Fibroblast of lung (primary cell): Measurements from ENCODE around the gene SEC22A. TPM values are rescaled to one million over a fixed set of nuclear protein-coding genes. Genes with fewer than 3 reads are reported as not detected.
A peak's percentile ranks its signal among the peaks of the same experiment; 100 is the strongest.

Source experiments
- DNase-seq, 2 donors: peaks; one replicate each; pipeline versions ENCODE4 v3.0.0 to v3.0.0-alpha.2; 2010; ENCODE audit warnings: low read depth in 2 of 2
- H2AFZ ChIP-seq: 2 replicates; pipeline ENCODE4 v1.5.1; 2012; ENCODE audit warnings: low read length, control low read depth, inconsistent platforms
- H3K27ac ChIP-seq: 2 replicates; pipeline ENCODE4 v1.5.1; 2011; ENCODE audit warnings: low read length, control low read depth; ENCODE audit not compliant: insufficient read depth
- H3K27me3 ChIP-seq: 2 replicates; pipeline ENCODE4 v1.5.1; 2011; ENCODE audit warnings: mild to moderate bottlenecking, low read length; ENCODE audit not compliant: control insufficient read depth, insufficient read depth
- H3K36me3 ChIP-seq: 2 replicates; pipeline ENCODE4 v1.5.1; 2011; ENCODE audit warnings: low read length; ENCODE audit not compliant: control insufficient read depth, insufficient read depth
- H3K4me1 ChIP-seq: 2 replicates; pipeline ENCODE4 v1.5.1; 2011; ENCODE audit warnings: low read length; ENCODE audit not compliant: control insufficient read depth, insufficient read depth; ENCODE audit errors: extremely low read depth
- H3K4me2 ChIP-seq: 2 replicates; pipeline ENCODE4 v1.5.1; 2011; ENCODE audit warnings: low read length, control low read depth; ENCODE audit not compliant: insufficient read depth; ENCODE audit errors: extremely low read depth
- H3K4me3 ChIP-seq, 4 experiments: fragments of 200-600 bp in 1 of 4; sonication (generic) in 1 of 4; replicated peaks in 1 of 4; 2 replicates each; pipeline ENCODE4 v1.5.1; 2011 to 2016; ENCODE audit warnings: low read length in 4 of 4, low read depth in 3 of 4, mild to moderate bottlenecking in 3 of 4, control low read depth in 2 of 4, inconsistent platforms in 1 of 4, mixed read lengths in 1 of 4; ENCODE audit not compliant: insufficient read depth in 1 of 4; ENCODE audit errors: control extremely low read depth in 1 of 4
- H3K79me2 ChIP-seq: 2 replicates; pipeline ENCODE4 v1.5.1; 2012; ENCODE audit warnings: mild to moderate bottlenecking, low read length, inconsistent platforms; ENCODE audit not compliant: control insufficient read depth, insufficient read depth
- H3K9ac ChIP-seq: 2 replicates; pipeline ENCODE4 v1.5.1; 2011; ENCODE audit warnings: mild to moderate bottlenecking, low read length, control low read depth; ENCODE audit not compliant: insufficient read depth
- H3K9me3 ChIP-seq: 2 replicates; pipeline ENCODE4 v1.5.1; 2012; ENCODE audit warnings: low read depth, low read length; ENCODE audit not compliant: control insufficient read depth, insufficient read depth
- H4K20me1 ChIP-seq: 2 replicates; pipeline ENCODE4 v1.5.1; 2011; ENCODE audit warnings: low read length; ENCODE audit not compliant: control insufficient read depth, insufficient read depth; ENCODE audit errors: extremely low read depth
- EZH2 ChIP-seq: IDR thresholded peaks from 2 replicates; pipeline ENCODE4 v1.5.1; 2012; ENCODE audit warnings: low read length, control low read depth, mild to moderate bottlenecking; ENCODE audit errors: missing control alignments
- polyA plus RNA-seq, 2 donors: library from polyadenylated mRNA; depleted of rRNA in 1 of 2; stranded (reverse) in 1 of 2; unstranded in 1 of 2; fragments of >200 nt; gene quantifications; 2 replicates each; pipeline ENCODE4 v1.2.1, GENCODE V29; 2011 to 2012; ENCODE audit warnings: missing spikeins in 1 of 2
- total RNA-seq: library from RNA; depleted of rRNA; stranded (reverse); fragments of >200 nt; gene quantifications from 2 replicates; pipeline ENCODE4 v1.2.1, GENCODE V29; 2014
- TF ChIP-seq, protein P1 (sequence below), 2 donors: IDR thresholded peaks in 1 of 2; conservative IDR thresholded peaks in 1 of 2; 1 replicate in 1 of 2; 2 replicates in 1 of 2; pipeline ENCODE4 v1.5.1; 2011 to 2012; ENCODE audit warnings: low read length in 2 of 2, control low read depth in 1 of 2, inconsistent platforms in 1 of 2, low read depth in 1 of 2, mild to moderate bottlenecking in 1 of 2

Gene SEC22A
- total and polyA plus RNA-seq, 2 donors (not counting 1 experiment from before 2014, with no cell fraction given), result 45.4 to 52.7 TPM

DNA sequence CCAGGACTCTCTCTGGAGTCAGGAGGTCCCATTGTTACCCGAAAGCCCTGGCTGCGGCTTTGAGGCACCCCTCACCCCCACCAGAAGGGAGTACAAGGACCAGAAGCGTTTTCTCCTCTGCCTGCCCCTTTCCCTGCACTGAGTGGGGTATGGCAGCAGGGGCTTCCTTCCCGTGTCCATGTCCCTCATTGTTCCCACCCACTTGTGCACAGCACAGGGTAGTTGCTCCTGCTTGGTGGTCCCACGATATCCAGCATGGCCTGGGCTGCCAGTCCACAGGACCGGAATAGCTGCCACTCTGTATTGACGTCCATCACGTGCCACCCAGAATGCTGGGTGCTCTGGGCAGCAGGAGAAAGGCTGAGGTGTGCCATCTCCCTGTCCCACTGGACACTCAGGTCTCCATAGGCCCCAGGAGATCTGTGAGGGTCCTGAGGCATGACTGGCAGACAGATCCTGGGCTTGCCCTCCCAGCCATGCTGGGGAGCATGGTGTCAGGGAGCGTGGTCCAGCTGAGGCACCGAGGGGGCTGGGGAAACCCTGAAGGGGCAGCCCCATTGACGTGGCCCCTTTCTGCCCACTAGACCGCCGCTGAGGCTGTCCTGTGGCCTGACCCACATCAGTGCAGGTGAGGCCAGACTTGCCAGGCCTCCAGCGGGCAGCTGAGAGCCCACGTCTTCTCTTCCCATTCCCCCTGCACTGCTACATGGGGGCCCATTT, 45.3 kb upstream of the SEC22A start:
- TF ChIP-seq EZH2, result no peak
- TF ChIP-seq, protein P1, sequence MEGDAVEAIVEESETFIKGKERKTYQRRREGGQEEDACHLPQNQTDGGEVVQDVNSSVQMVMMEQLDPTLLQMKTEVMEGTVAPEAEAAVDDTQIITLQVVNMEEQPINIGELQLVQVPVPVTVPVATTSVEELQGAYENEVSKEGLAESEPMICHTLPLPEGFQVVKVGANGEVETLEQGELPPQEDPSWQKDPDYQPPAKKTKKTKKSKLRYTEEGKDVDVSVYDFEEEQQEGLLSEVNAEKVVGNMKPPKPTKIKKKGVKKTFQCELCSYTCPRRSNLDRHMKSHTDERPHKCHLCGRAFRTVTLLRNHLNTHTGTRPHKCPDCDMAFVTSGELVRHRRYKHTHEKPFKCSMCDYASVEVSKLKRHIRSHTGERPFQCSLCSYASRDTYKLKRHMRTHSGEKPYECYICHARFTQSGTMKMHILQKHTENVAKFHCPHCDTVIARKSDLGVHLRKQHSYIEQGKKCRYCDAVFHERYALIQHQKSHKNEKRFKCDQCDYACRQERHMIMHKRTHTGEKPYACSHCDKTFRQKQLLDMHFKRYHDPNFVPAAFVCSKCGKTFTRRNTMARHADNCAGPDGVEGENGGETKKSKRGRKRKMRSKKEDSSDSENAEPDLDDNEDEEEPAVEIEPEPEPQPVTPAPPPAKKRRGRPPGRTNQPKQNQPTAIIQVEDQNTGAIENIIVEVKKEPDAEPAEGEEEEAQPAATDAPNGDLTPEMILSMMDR (conservative IDR thresholded peaks at IDR 0.05 in 1 of 2, IDR thresholded peaks at IDR 0.05 in 1 of 2; ENCODE audit: low read depth in 1 of 2, low read length in 2 of 2), result no peak
- Histone ChIP-seq H3K9me3 (no peaks in the 10 kb centered on the region), H4K20me1 (peaks cover 1% of the 10 kb centered on the region), H3K79me2 (no peaks in the 10 kb centered on the region), H3K4me2 (no peak overlapping the region), H3K36me3 (peaks cover 21% of the 10 kb centered on the region), H3K27ac (no peak overlapping the region), H3K4me1 (no peaks in the 10 kb centered on the region), H3K27me3 (no peaks in the 10 kb centered on the region), H3K9ac (no peak overlapping the region), H2AFZ (no peak overlapping the region), H3K4me3 (no peak overlapping the region)
- no peak for DNase-seq

DNA sequence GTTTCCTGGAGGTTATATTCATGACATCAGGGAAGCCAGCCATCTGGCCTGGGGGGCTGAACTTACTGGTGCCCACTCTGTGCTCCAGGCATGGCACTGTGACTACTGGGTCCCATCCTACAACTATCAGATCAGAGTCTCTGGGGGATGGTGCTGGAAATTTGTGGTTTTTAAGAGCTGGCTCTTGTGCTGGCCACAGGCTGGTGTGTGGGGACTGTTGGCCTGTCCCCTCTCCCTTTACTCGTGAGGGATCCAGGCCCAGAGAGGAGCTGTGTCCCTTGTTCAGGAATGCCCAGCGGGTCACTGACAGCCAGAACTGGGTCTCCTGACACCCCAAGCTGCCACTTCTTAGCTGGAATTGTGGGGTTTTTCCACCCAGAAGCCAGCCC, 44.5 kb upstream of the SEC22A start:
- H2AFZ ChIP-seq, result no peak overlapping the region
- H3K4me3 ChIP-seq, result no peak overlapping the region
- H3K36me3 ChIP-seq, result peaks cover 21% of the 10 kb centered on the region
- TF ChIP-seq EZH2, result no peak
- TF ChIP-seq, protein P1 (conservative IDR thresholded peaks at IDR 0.05 in 1 of 2, IDR thresholded peaks at IDR 0.05 in 1 of 2; ENCODE audit: low read depth in 1 of 2, low read length in 2 of 2), result no peak
- H3K4me2 ChIP-seq, result no peak overlapping the region
- no peak overlapping the region for H3K9ac ChIP-seq
- H3K79me2 ChIP-seq, result no peaks in the 10 kb centered on the region
- H3K27me3 ChIP-seq, result no peaks in the 10 kb centered on the region
- no peaks in the 10 kb centered on the region for H3K4me1 ChIP-seq
- no peak for DNase-seq
- no peaks in the 10 kb centered on the region for H3K9me3 ChIP-seq
- no peak overlapping the region for H3K27ac ChIP-seq
- peaks cover 1% of the 10 kb centered on the region for H4K20me1 ChIP-seq

DNA sequence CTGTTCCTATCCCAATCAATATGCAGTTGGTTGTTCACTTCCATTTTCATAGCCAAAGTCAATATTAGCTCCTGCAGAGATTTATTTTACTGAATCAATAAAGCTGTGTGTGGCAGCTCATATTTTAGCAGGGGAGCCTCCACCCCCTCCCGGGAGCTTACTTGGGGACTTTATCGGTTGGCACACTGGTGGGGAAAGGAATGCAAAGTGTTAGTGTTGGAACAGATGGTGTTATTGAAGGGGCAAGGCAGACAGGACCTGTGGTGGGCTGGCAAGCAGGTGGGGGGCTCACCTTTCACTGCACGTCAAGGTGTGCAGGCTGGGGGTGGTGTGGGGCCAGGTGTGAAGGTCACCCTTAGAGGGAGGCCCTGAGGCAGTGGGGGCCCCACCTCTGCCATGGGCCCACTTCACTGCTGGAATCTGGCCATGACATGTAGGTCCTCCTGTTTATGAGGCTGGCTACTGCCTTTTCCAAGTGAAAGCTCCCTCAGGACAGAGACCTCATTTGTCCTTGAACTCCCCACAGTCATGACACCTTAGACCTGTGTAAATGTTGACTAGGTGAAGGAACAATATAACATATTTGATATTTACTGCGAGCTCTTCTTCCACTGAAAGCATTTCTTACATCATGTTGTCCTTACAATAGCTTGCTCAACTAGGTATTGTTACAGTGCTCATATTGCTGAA, 44.0 kb upstream of the SEC22A start:
- Histone ChIP-seq H3K27me3 (no peaks in the 10 kb centered on the region), H3K4me2 (no peak overlapping the region), H3K4me3 (no peak overlapping the region), H2AFZ (no peak overlapping the region), H3K9ac (peak overlapping the region; percentile 2), H3K36me3 (peaks cover 18% of the 10 kb centered on the region), H3K27ac (no peak overlapping the region), H3K9me3 (no peaks in the 10 kb centered on the region), H3K79me2 (no peaks in the 10 kb centered on the region), H4K20me1 (peaks cover 1% of the 10 kb centered on the region), H3K4me1 (no peaks in the 10 kb centered on the region)
- TF ChIP-seq, protein P1 (conservative IDR thresholded peaks at IDR 0.05 in 1 of 2, IDR thresholded peaks at IDR 0.05 in 1 of 2; ENCODE audit: low read depth in 1 of 2, low read length in 2 of 2), result no peak
- TF ChIP-seq EZH2, result no peak
- no peak for DNase-seq
